M059J (cell line): Measurements from ENCODE around the gene SLC16A10. TPM values are rescaled to one million over a fixed set of nuclear protein-coding genes. Genes with fewer than 3 reads are reported as not detected.
A peak's percentile ranks its signal among the peaks of the same experiment; 100 is the strongest.
"Not testable (repeated sequence)": the region's sequence is repeated elsewhere in the genome, so short reads cannot be mapped to it uniquely, and the experiment has no call there.

Source experiments
- DNase-seq: peaks from one replicate; pipeline ENCODE4 v3.0.0-alpha.2; 2012; ENCODE audit warnings: low read depth
- total RNA-seq: library from RNA; depleted of rRNA; stranded (reverse); fragments of >200 nt; shearing (Covaris generic); gene quantifications from 2 replicates; pipeline ENCODE4 v1.2.3, GENCODE V29; 2014; rRNA removed

Gene SLC16A10, protein sequence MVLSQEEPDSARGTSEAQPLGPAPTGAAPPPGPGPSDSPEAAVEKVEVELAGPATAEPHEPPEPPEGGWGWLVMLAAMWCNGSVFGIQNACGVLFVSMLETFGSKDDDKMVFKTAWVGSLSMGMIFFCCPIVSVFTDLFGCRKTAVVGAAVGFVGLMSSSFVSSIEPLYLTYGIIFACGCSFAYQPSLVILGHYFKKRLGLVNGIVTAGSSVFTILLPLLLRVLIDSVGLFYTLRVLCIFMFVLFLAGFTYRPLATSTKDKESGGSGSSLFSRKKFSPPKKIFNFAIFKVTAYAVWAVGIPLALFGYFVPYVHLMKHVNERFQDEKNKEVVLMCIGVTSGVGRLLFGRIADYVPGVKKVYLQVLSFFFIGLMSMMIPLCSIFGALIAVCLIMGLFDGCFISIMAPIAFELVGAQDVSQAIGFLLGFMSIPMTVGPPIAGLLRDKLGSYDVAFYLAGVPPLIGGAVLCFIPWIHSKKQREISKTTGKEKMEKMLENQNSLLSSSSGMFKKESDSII
- 1.7 and 2.1 TPM in 2 replicates for total RNA-seq

DNA sequence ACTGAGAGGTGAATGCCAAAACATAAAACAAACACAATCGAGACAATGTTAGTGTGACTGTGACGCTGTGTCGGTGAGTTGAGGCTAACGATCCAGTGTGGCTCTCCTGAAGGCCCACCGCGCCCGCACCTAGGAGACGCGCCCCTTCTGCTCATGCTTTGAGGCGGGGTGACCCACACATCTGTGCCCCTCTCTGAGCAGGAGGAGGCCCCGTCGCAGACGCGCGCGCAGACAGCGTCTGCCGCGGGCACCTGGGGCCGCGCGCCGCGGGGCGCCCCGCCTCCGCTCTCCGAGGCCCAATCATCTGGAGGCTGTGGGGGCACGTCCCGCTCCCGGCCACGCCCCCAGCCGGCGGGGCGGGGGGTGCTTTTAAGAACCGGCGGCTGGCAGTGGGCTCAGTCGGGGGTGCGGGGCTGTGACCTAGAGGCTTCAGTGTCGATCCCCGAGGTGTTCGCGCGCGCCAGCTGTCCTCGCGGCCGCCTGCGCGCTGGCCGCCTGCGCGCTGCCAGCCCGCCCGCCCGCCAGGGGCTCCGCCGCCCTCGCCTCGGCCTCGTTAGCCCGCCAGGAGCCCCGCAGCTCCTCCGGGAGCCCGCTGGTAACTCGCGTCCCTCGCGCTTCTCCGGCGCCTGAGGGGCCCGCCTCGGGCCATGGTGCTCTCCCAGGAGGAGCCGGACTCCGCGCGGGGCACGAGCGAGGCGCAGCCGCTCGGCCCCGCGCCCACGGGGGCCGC, at the start of gene SLC16A10:
Gene SLC16A10 (plus strand): TSS at position 398 of the 730 bp plus-strand sequence. CDS start 250 bp downstream, at position 648.
- peak; percentile 59 for DNase-seq

DNA sequence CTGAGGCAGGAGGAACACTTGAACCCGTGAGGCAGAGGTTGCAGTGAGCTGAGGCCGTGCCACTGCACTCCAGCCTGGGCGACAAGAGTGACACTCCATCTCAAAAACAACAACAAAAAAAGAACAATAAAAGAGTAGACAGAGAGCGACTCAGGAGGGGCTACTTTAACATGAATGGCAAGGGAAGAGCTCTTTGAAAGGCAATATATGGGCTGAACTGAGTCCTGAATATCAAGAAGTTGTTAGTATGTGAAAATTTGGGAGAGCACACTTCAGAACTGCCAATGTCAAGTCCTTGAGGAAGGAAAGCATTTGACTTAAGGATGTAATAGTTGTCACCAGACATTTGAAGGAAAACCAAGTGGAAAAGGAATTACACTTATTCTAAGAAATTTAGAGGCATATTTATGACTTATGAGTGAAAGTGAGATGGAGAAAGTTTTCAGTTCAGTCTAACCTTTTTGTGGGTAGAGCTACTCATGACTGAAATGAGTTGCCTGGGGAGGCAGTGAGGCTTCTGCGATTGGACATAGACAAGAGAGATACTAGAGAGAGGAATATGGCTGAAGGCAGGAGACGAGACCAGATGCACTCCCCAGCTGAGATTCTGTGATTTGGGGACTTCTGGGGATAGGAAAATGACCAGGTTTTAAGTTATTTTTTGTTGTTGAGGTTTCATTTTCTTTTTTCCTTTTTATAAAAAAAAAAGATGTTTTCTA, 48.6 kb upstream of the SLC16A10 start:
- DNase-seq: no peak

DNA sequence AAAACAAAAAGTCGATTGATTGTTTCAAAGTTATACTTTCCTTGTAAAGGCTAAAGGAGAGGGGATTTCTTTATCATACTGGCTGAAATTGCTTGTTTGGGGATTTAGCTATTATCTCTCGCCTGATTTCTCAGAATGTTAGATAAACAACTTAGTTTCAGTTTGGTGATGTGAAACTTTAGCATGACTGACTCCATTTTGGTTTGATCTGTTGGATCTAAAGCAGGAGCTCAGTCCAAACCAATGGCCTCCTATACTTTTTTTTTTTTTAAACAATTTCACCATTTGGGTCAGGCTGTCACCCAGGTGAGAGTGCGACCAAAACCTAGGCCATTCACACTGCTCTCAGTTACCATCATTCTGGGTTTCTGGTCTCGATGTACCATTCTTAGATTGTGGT, 45.4 kb upstream of the SLC16A10 start:
- no peak for DNase-seq

DNA sequence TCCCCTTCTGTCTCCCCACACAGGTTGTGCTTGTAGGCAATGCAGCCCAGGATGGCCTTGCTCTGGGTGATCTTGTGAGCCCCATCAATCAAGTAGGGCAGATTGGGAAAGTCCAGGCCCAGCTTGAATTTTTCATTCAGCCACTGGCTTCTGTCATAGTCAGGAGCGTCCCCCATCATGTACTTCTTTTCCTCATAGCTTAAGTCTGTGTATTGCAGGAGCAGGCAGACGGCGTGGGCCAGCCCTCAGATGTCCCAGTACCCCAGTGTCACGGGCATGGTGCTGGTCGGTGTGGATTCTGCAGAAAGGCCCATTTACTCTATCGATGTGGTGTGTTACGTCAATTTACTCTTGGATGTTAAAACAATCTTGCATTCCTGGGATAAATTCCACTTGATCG, 40.1 kb upstream of the SLC16A10 start:
- DNase-seq: no peak

DNA sequence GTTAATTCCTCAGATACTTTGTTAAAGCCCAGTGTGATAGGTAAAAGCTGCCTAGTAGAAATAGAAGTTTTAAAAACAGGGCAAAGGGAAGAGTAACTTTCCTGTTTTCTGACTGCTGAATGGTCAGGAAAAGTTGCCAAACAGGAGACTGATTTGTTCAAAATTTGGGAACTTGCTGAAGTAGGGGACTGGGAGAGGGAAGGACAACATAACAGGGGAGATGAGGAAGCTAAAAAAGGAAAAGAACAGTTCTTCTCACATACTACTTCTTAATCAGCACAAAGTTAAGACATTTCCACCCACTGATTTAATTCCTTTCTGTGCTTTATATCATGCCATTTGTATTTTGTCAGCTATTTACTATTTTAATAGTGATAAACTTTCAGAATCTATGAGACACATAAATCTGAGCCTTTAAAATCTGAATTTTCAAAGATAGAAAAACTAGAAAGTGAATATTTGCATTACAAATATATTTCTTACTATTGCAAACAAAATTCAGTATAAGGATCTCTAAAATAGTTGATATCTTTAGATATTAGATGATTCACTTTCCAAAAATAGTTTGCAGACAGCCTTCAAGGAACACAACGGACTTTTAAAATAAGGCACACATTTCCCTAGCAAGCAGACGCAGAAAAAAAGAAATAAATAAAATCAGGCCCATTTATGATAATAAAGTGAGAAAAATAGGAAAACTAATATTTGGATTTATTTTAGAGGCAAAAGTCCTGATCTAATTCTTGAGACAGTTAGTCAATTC, 36.9 kb upstream of the SLC16A10 start:
- no peak for DNase-seq

DNA sequence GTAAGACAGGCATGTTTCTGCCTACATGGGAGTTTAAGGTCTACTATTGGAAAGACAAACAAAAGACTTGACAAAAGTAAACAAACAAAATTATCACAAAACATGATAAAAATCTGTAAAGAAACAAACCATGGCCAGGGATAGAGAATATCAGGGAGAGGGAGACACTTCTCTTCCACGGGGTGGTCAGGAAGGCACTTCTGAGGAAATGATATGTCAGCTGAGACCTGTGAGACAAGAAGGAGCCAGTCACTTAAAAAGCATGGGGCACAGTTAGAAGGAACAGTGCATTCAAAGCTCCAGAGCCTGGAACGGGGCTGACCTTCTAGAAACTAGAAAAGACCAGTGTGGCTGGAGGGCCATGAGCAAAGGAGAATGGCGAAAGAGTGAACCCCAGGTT, 35.1 kb upstream of the SLC16A10 start:
- no peak for DNase-seq

DNA sequence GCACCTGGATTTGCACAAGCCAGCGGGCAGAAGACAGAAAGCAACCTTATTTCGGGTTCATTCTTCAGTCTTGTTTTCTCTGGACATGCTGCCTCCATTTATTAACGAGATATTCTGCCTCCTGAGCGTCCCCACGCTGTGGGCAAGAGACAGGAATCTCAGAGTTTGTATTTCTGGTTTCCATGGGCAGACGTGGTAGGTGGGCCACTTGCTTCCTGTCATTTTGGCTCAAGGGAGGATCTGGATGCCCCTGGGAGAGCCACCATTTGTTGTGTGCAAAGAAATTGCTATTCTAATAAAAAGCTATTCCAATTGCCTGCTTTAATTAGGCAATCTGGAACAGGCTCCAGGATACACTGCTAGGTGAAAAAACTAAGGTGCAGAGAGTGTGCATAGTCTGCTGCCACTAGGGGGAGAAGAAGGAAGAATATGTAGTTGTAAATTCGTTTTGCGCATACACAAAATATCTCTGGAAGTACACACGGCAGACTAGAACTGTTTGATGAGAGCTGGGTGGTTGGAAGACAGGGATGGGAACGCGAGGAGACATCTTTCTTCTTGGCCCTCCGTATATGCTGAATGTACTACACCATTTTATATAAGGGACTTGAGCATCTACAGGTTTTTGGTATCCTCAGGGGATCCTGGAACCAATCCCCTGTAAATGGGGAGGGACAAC, 30.1 kb upstream of the SLC16A10 start:
- DNase-seq: peak; percentile 59

DNA sequence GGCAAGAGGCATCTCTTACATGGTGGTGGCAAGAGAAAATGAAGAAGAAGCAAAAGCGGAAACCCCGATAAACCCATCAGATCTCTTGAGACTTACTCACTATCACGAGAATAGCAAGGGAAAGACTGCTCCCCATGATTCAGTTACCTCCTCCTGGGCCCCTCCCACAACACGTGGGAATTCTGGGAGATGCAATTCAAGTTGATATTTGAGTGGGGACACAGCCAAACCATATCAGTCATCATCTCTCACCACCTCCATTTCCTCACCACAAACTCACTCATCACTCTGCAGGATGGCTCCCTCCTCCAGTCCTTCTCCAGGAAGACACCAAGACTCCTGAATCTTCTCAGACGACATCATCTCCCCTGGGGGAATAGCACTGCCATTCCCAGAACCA, 25.8 kb upstream of the SLC16A10 start:
- peak; percentile 66 for DNase-seq

DNA sequence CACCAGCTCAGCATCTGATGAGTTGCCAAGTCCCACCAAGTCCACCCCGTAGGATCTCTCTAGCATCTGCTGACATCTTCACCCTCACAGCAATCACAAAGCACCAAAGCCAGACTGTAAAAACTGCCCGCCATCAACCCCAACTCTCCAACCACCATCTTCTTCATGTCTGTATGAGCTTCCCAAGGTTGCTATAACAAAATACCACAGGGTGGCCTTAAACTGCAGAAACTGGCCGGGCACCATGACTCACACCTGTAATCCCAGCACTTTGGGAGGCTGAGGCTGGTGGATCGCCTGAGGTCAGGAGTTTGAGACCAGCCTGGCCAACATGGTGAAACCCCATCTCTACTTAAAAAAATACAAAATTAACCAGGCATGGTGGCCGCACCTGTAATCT, 25.3 kb upstream of the SLC16A10 start:
- not testable (repeated sequence) for DNase-seq

DNA sequence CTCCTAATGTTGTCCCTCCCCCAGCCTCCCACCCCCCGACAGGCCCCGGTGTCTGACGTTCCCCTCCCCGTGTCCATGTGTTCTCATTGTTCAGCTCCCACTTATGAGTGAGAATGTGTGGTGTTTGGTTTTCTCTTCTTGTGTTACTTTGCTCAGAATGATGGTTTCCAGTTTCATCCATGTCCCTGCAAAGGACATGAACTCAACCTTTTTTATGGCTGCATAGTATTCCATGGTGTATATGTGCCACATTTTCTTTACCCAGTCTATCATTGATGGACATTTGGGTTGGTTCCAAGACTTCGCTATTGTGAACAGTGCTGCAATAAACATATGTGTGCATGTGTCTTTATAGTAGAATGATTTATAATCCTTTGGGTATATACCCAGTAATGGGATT, 24.4 kb upstream of the SLC16A10 start:
- not testable (repeated sequence) for DNase-seq

DNA sequence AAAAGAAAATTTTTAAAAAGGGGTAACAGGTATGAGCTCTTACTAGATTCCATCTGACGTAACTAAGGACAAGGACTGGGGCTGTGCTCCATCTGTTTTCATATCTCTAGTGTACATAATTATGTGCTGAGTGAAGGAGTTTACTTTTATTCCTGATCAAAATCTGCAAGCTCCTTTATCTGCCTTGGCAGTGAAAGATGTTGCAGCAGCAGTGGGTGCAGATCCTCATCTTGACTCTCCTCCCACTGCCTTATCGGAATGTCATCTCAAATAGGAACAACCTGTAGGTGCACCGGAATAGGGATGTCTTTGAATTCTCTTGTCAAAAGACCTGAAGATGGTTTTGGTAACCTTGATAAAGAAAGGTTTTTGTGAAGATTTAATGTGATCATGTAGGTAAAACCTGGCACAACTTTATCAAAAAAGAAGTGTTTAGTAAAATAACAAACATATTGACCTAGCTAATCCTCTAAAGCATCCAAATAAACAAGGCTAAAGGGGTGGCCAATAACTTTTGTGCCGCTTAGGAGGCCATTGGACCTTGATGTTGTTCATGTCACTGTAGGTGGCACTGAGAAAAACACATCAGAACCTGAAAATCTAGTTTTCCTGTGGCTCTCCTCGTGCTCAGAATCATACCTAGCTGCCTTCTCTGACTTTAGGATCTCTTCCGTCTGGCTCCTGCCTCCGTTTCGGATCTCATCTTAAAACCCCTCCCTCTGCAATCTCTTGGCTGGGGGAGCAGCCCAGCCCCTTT, 19.0 kb upstream of the SLC16A10 start:
- no peak for DNase-seq

DNA sequence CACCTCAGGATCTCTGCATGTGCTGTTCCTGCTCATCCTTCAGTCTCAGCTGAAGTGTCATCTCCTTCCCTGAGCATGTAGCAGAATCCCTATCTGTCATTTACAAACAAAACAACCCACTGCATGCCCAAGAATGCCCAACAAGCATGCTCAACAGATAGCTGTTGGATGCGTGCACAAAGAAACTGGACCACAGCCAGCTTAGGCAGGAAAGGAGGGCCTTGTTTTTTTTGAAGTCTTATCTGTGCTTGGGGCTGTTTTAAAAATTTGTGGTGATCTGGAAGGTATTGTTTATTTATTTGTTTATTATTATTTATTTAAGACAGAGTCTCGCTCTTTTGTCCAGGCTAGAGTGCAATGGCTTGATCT, 18.5 kb upstream of the SLC16A10 start:
- DNase-seq: no peak

DNA sequence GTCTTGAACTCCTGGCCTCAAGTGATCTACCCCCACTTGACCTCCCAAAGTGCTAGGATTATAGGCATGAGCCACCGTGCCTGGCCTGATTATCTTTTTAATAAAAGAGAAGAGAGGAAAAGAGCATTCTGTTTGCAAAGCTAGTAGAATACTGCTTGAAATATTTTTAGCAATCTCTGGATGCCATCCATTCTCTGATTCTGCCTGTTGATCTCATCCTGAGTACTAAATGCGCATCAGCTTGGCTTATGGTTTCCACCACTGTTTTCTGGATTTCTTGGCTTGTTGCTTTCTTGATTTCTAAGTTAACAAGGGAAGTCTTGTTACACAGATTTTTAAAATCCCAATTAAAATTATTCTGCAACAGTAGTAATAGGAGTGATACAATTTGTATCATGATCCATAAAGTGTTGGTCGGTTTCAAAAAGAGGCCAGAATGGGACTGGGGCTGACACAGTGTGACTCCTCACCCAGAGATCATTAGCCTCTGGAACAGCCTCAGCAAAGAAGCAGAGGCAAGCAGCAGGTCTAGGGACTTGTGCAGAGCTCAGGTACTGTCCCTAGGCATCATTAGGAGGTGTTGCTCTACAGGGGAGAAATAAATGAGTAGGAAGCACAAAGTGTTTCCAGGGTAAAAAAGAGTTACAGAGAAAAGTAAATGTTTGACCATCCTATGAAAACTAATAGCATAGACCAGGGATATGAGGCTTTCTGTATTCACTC, 17.8 kb upstream of the SLC16A10 start:
- no peak for DNase-seq

DNA sequence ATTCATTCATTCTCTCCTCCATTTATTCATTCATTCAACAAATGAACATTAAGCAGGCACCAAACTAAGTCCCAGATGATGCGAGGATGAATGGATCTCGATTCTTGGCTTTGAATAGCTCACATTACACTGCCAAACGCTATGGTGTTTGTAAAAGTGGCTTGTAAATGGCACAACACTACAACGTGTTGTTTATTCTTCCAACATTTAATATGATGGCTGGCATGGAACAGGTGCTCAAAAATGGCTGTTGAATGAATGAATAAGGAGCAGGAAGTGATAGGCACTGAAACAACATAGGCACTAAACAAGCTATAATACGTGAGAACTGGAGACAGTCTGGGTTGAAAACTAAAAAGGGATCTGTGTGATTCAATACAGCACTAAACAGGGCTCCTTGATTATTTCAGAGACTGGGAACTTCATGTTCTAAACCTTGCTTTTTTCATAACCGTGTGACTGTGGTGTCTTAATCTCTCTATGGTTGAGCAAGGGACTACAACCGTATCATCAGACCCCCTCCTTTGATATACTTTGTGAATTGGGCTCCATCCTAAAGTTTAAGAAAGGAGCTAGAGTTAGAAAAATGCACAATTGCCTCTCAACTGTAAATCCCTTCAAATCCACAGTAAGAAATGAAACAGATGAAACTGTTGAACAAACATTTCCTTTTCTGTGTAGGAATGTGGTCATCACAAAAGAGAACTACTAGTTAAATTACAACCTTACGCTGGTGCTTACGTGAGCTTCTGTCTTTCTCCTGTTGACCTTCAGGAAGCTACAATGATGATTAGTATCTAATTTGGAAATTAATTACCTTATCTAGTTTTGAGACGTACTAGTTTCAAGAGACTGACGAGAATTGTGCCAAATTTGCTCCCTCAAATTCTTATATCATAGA, 16.9 kb upstream of the SLC16A10 start:
- no peak for DNase-seq

DNA sequence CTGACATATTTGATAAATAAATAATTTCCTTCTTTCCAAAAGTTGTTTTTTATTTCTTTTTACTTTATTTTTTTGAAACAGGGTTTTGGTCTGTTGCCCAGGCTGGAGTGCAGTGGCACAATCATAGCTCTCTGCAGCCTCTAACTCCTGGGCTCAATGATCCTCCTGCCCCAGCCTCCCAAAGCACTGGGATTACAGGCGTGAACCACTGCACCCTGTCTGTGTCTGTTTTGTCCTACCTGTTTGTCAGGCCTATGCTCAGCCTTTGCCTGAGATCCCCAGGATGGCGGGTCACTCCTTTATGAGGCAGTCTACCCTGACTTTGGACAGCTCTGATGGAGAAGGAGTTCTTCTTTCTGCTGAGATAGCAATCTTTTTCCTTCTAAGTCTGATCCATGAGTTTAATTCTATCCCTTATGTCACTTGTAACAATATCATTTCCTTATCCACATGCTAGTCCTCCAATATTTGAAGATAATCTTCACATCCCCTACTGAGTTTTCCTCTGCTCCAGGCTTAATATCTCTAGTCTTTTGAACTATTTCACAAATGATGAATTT, 14.4 kb upstream of the SLC16A10 start:
- no peak for DNase-seq

DNA sequence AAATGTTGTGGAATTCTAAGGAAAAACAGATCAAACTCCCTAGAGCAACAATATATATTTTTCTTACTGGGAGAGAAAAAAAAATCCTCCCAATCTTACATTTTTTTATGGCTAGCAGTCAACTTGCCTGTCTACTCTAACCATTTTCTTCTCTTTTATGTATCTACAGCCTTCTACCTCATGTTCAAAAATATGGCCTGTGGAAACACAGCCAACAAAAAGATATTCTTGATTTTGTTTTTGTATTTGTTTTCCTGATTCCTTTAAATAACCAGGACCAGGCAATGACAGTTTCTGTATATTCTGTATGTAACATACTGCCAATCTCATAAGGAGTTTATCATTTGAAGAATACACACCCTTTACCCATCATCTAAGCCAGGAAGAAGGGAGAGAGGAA, 13.0 kb upstream of the SLC16A10 start:
- no peak for DNase-seq

DNA sequence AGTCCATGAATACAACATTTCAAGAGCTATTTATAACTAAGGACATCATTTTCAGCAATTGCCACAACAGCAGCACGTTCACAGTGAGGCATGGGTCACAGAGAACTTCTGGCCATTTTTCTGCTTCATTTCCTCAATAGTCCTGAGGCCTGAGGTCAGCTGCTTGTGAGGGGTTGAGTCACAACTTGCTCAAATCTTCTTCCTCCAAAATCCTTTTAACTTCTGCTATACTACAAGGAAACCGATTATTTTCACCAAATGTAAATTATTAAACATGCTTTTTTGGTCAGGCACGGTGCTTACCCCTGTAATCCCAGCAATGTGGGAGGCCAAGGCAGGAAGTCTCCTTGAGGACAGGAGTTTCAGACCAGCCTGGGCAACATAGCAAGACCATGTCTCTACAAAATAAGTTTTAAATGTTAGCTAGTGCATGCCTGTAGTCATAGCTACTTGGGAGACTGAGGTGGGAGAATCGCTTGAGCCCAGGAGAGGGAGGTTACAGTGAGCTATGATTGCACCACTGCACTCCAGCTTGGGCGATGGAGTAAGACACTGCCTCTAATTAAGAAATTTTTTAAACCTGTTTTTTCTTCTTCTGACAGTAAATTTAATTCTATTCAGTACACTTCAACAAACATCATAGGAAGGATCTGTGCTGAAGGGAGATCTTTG, 11.1 kb upstream of the SLC16A10 start:
- DNase-seq: peak; percentile 66

DNA sequence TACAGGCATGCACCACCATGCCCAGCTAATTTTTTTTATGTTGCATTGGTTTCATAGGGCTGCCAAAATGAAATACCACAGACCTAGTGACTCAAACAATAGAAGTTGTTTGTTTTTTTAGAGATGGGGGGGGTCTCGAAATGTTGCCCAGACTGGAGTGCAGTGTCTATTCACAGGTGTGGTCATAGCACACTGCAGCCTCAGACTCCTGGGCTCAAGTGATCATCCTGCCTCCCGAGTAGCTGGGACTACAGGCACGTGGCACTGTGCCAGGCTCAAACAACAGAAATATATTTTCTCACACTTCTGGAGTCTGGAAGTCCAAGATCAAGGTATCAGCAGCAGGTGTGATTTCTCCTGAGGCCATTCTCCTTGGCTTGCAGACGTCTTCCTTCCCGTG, 6.6 kb upstream of the SLC16A10 start:
- DNase-seq: peak; percentile 79
